Measurements from ENCODE around the gene CDK17.

DNA sequence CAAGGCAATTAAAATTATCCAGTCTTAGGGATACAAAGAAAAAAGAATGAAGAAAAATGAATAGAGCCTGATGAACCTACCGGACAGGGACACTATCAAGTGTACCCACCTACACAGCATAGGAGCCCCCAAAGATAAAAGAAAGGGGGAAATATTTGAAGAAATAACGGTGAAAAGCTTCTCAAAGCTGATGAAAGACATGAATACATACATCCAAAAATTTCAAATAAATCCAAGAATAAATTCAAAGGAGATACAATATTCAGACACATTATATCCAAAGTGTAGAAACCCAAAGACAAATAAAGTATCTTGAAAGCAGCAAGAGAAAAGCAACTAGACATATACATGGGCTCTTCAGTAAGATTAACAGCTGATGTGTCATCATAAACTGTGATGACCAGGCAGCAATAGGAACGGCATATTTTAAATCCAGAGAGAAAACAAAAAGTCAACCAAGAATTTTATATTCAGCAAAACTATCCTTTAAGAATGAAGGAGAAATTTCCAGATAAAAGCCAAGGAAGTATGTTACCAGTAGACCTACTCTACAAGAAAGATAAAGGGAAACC is 56.0 kb downstream of the CDK17 start:
- TF ChIP-seq RAD21 (IDR thresholded peaks at IDR 0.05; ENCODE audit: low read length) (no peak), RCOR1 (IDR thresholded peaks at IDR 0.05; ENCODE audit: low read length) (no peak), JUND (IDR thresholded peaks at IDR 0.05) (no peak)
- TF ChIP-seq, protein P1, sequence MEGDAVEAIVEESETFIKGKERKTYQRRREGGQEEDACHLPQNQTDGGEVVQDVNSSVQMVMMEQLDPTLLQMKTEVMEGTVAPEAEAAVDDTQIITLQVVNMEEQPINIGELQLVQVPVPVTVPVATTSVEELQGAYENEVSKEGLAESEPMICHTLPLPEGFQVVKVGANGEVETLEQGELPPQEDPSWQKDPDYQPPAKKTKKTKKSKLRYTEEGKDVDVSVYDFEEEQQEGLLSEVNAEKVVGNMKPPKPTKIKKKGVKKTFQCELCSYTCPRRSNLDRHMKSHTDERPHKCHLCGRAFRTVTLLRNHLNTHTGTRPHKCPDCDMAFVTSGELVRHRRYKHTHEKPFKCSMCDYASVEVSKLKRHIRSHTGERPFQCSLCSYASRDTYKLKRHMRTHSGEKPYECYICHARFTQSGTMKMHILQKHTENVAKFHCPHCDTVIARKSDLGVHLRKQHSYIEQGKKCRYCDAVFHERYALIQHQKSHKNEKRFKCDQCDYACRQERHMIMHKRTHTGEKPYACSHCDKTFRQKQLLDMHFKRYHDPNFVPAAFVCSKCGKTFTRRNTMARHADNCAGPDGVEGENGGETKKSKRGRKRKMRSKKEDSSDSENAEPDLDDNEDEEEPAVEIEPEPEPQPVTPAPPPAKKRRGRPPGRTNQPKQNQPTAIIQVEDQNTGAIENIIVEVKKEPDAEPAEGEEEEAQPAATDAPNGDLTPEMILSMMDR (IDR thresholded peaks at IDR 0.05), result no peak
- TF ChIP-seq, protein P2, sequence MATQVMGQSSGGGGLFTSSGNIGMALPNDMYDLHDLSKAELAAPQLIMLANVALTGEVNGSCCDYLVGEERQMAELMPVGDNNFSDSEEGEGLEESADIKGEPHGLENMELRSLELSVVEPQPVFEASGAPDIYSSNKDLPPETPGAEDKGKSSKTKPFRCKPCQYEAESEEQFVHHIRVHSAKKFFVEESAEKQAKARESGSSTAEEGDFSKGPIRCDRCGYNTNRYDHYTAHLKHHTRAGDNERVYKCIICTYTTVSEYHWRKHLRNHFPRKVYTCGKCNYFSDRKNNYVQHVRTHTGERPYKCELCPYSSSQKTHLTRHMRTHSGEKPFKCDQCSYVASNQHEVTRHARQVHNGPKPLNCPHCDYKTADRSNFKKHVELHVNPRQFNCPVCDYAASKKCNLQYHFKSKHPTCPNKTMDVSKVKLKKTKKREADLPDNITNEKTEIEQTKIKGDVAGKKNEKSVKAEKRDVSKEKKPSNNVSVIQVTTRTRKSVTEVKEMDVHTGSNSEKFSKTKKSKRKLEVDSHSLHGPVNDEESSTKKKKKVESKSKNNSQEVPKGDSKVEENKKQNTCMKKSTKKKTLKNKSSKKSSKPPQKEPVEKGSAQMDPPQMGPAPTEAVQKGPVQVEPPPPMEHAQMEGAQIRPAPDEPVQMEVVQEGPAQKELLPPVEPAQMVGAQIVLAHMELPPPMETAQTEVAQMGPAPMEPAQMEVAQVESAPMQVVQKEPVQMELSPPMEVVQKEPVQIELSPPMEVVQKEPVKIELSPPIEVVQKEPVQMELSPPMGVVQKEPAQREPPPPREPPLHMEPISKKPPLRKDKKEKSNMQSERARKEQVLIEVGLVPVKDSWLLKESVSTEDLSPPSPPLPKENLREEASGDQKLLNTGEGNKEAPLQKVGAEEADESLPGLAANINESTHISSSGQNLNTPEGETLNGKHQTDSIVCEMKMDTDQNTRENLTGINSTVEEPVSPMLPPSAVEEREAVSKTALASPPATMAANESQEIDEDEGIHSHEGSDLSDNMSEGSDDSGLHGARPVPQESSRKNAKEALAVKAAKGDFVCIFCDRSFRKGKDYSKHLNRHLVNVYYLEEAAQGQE (IDR thresholded peaks at IDR 0.05; ENCODE audit: low read depth, low read length), result no peak
